Measurements from ENCODE around the gene LRMDA. TPM values are rescaled to one million over a fixed set of nuclear protein-coding genes. Genes with fewer than 3 reads are reported as not detected.

Gene LRMDA
- total and polyA plus RNA-seq, 2 of the 8 experiments (the other 6 are each of a cell fraction or from before 2014, with no cell fraction given), result 0.86 to 2.8 TPM

GRCh38 chr10:75716506-75716905, 285.1 kb downstream of the LRMDA start:
- ChIA-PET CTCF (ENCODE audit: partially characterized antibody) (interaction anchor here (0.9 to 1.9 kb wide), 6 partner anchors 69 to 320 kb away, joined by 3 to 5 read pairs (median 3); no protein-coding TSS in a partner anchor), POLR2A (ENCODE audit: partially characterized antibody) (no interaction called here)
- H3K9me3 ChIP-seq (ENCODE audit: insufficient read depth in 2 of 2, low read depth in 1 of 2, low read length in 1 of 2), result no peaks in the 10 kb centered on the region
- H4K91ac ChIP-seq (replicated peaks; ENCODE audit: insufficient read length, low read length), result no peak overlapping the region
- no peak overlapping the region for H3K4ac ChIP-seq (replicated peaks; ENCODE audit: insufficient read length, low read depth, low read length)
- WGBS, 2 experiments (ENCODE audit: extremely low coverage in 1 of 2, insufficient coverage in 1 of 2, insufficient read length in 1 of 2, insufficient replicate concordance in 2 of 2, low coverage in 1 of 2, low lambda C conversion rate in 2 of 2, missing lambda C conversion rate in 1 of 2), result 75% methylated on average over 3 of the region's 3 CpGs; no CpG with 5 or more reads in 1 of the 2 experiments
- H4K20me1 ChIP-seq (replicated peaks in 1 of 2; ENCODE audit: control insufficient read depth in 1 of 2, insufficient read depth in 2 of 2, low read length in 2 of 2), result no peaks in the 10 kb centered on the region
- no peak overlapping the region for H2BK15ac ChIP-seq (ENCODE audit: low read length)
- H2AFZ ChIP-seq (ENCODE audit: low read length), result no peak overlapping the region
- no peaks in the 10 kb centered on the region for H3K79me1 ChIP-seq (ENCODE audit: low read depth, low read length)
- H3K4me1 ChIP-seq (replicated peaks in 1 of 4; ENCODE audit: control insufficient read depth in 3 of 4, insufficient read depth in 4 of 4, low read length in 3 of 4), result peaks cover 3 to 7% (median 5%) of the 10 kb centered on the region in 4 experiments; a peak in 6 of 7 replicates
- DNase-seq (ENCODE audit: low read depth in 1 of 2, low spot score in 2 of 2) (no peak), FAIRE-seq (no peak)
- no peaks in the 10 kb centered on the region for H3K27me3 ChIP-seq (replicated peaks in 1 of 4; ENCODE audit: control insufficient read depth in 3 of 4, extremely low read depth in 1 of 4, insufficient read depth in 3 of 4, low read length in 3 of 4)
- no peak overlapping the region for H4K8ac ChIP-seq (ENCODE audit: extremely low read depth, insufficient read depth, low read length)
- no peak for TF ChIP-seq EZH2 (IDR thresholded peaks at IDR 0.05; ENCODE audit: low read depth, low read length, severe bottlenecking)
- TF ChIP-seq JUN (IDR thresholded peaks at IDR 0.05; ENCODE audit: low read depth, low read length), result no peak
- no peak for TF ChIP-seq TAF7 (optimal IDR thresholded peaks at IDR 0.05; ENCODE audit: borderline replicate concordance, low read depth, low read length)
- TF ChIP-seq CBX8 (IDR thresholded peaks at IDR 0.05; ENCODE audit: borderline replicate concordance, low read depth, low read length), result no peak
- TF ChIP-seq, protein P1, sequence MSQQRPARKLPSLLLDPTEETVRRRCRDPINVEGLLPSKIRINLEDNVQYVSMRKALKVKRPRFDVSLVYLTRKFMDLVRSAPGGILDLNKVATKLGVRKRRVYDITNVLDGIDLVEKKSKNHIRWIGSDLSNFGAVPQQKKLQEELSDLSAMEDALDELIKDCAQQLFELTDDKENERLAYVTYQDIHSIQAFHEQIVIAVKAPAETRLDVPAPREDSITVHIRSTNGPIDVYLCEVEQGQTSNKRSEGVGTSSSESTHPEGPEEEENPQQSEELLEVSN (IDR thresholded peaks at IDR 0.05), result no peak
- TF ChIP-seq SAP30 (IDR thresholded peaks at IDR 0.05; ENCODE audit: insufficient read depth, insufficient replicate concordance, low read length), result no peak
- no peak for TF ChIP-seq CHD1 (IDR thresholded peaks at IDR 0.05; ENCODE audit: low read depth, low read length)
- no peak for TF ChIP-seq SP1 (IDR thresholded peaks at IDR 0.05; ENCODE audit: low read depth, low read length)
- no peaks in the 10 kb centered on the region for H3K79me2 ChIP-seq (ENCODE audit: control insufficient read depth in 1 of 2, insufficient read depth in 2 of 2, low read length in 2 of 2)
- no peaks in the 10 kb centered on the region for H3K36me3 ChIP-seq (ENCODE audit: control insufficient read depth in 2 of 4, insufficient read depth in 4 of 4, low read length in 3 of 4)
- H2BK20ac ChIP-seq (ENCODE audit: low read length), result no peak overlapping the region
- H3K23me2 ChIP-seq (ENCODE audit: low read depth, low read length), result no peaks in the 10 kb centered on the region; the same call in 1 of the 2 replicates
- H3K4me2 ChIP-seq (ENCODE audit: insufficient read depth in 1 of 2, low read depth in 2 of 2, low read length in 2 of 2), result no peak overlapping the region
- H3K23ac ChIP-seq (ENCODE audit: insufficient read length), result no peak overlapping the region
- no peak overlapping the region for H2BK120ac ChIP-seq (replicated peaks; ENCODE audit: low read depth, low read length)
- H3K56ac ChIP-seq (replicated peaks; ENCODE audit: insufficient read length, low read depth, low read length), result no peak overlapping the region
- no peak overlapping the region for H3K27ac ChIP-seq (ENCODE audit: low read depth, low read length)
- no peak overlapping the region for H3K18ac ChIP-seq (ENCODE audit: extremely low read depth, low read length)
- no peak overlapping the region for H4K5ac ChIP-seq (ENCODE audit: insufficient read length, low read depth, low read length)
- no peak overlapping the region for H2BK12ac ChIP-seq (ENCODE audit: low read depth, low read length)
- no peak overlapping the region for H3K9ac ChIP-seq (replicated peaks in 1 of 4; ENCODE audit: extremely low read depth in 1 of 4, low read depth in 3 of 4, low read length in 3 of 4)
- H3K4me3 ChIP-seq (ENCODE audit: extremely low read depth in 1 of 4, insufficient read depth in 2 of 4, low read depth in 3 of 4, low read length in 4 of 4), result no peak overlapping the region
- no peak overlapping the region for H3K14ac ChIP-seq (ENCODE audit: insufficient read length)
- no peak overlapping the region for H2BK5ac ChIP-seq (ENCODE audit: low read depth, low read length)
- H2AK5ac ChIP-seq (ENCODE audit: low read depth, low read length), result no peak overlapping the region
